ENCODE data around the gene ANGPT4. TPM values are rescaled to one million over a fixed set of nuclear protein-coding genes. Genes with fewer than 3 reads are reported as not detected.

Gene ANGPT4
- total RNA-seq, 1 experiment from 2014 or later = 0.20 TPM

DNA sequence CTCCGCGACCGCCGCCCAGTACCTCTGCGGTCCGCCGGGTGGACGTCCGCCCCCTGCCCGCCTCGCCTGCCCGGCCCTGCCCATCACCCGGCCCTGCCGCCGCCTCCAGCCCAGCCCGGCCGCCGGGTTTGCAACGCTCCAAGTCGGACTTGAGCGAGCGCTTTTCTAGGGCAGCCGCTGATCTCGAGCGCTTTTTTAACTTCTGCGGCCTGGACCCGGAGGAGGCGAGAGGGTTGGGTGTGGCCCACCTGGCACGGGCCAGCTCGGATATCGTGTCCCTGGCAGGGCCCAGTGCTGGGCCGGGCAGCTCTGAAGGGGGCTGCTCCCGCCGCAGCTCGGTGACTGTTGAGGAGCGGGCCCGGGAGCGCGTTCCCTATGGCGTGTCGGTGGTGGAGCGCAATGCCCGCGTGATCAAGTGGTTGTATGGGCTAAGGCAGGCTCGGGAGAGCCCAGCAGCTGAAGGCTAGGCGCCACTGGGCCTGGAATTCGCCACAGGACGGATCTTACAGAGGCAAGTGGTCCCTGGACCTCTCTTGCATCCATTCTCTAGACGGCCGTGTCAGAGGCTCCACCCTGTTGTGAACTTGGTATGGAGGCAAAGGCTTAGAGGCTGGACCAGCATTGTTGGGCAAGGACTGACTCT, 70.8 kb downstream of the ANGPT4 start:
- no peaks in the 10 kb centered on the region for H3K9me3 Mint-ChIP-seq
- DNase-seq (ENCODE audit: low spot score) (peak; percentile 31), ATAC-seq (no peak)
- peaks cover 12% of the 10 kb centered on the region for H3K27me3 Mint-ChIP-seq (ENCODE audit: low read depth)
- H3K4me1 Mint-ChIP-seq = peaks cover 41% of the 10 kb centered on the region
- TF ChIP-seq ZBTB21 (CRISPR knock-in tag; IDR thresholded peaks at IDR 0.05; ENCODE audit: borderline replicate concordance) = no peak
- TF ChIP-seq IRF2 (CRISPR knock-in tag; IDR thresholded peaks at IDR 0.05; ENCODE audit: borderline replicate concordance, low read depth) = no peak
- TF ChIP-seq, protein P1, sequence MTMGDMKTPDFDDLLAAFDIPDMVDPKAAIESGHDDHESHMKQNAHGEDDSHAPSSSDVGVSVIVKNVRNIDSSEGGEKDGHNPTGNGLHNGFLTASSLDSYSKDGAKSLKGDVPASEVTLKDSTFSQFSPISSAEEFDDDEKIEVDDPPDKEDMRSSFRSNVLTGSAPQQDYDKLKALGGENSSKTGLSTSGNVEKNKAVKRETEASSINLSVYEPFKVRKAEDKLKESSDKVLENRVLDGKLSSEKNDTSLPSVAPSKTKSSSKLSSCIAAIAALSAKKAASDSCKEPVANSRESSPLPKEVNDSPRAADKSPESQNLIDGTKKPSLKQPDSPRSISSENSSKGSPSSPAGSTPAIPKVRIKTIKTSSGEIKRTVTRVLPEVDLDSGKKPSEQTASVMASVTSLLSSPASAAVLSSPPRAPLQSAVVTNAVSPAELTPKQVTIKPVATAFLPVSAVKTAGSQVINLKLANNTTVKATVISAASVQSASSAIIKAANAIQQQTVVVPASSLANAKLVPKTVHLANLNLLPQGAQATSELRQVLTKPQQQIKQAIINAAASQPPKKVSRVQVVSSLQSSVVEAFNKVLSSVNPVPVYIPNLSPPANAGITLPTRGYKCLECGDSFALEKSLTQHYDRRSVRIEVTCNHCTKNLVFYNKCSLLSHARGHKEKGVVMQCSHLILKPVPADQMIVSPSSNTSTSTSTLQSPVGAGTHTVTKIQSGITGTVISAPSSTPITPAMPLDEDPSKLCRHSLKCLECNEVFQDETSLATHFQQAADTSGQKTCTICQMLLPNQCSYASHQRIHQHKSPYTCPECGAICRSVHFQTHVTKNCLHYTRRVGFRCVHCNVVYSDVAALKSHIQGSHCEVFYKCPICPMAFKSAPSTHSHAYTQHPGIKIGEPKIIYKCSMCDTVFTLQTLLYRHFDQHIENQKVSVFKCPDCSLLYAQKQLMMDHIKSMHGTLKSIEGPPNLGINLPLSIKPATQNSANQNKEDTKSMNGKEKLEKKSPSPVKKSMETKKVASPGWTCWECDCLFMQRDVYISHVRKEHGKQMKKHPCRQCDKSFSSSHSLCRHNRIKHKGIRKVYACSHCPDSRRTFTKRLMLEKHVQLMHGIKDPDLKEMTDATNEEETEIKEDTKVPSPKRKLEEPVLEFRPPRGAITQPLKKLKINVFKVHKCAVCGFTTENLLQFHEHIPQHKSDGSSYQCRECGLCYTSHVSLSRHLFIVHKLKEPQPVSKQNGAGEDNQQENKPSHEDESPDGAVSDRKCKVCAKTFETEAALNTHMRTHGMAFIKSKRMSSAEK (CRISPR knock-in tag; IDR thresholded peaks at IDR 0.05; ENCODE audit: borderline replicate concordance) = no peak
- TF ChIP-seq, protein P2, sequence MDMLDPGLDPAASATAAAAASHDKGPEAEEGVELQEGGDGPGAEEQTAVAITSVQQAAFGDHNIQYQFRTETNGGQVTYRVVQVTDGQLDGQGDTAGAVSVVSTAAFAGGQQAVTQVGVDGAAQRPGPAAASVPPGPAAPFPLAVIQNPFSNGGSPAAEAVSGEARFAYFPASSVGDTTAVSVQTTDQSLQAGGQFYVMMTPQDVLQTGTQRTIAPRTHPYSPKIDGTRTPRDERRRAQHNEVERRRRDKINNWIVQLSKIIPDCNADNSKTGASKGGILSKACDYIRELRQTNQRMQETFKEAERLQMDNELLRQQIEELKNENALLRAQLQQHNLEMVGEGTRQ (CRISPR knock-in tag; IDR thresholded peaks at IDR 0.05) = no peak
- TF ChIP-seq MYBL2 (CRISPR knock-in tag; IDR thresholded peaks at IDR 0.05) = no peak
- no peak for TF ChIP-seq TEAD1 (CRISPR knock-in tag; IDR thresholded peaks at IDR 0.05)
- TF ChIP-seq, protein P3, sequence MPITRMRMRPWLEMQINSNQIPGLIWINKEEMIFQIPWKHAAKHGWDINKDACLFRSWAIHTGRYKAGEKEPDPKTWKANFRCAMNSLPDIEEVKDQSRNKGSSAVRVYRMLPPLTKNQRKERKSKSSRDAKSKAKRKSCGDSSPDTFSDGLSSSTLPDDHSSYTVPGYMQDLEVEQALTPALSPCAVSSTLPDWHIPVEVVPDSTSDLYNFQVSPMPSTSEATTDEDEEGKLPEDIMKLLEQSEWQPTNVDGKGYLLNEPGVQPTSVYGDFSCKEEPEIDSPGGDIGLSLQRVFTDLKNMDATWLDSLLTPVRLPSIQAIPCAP (CRISPR knock-in tag; IDR thresholded peaks at IDR 0.05) = no peak
- TF ChIP-seq, protein P4, sequence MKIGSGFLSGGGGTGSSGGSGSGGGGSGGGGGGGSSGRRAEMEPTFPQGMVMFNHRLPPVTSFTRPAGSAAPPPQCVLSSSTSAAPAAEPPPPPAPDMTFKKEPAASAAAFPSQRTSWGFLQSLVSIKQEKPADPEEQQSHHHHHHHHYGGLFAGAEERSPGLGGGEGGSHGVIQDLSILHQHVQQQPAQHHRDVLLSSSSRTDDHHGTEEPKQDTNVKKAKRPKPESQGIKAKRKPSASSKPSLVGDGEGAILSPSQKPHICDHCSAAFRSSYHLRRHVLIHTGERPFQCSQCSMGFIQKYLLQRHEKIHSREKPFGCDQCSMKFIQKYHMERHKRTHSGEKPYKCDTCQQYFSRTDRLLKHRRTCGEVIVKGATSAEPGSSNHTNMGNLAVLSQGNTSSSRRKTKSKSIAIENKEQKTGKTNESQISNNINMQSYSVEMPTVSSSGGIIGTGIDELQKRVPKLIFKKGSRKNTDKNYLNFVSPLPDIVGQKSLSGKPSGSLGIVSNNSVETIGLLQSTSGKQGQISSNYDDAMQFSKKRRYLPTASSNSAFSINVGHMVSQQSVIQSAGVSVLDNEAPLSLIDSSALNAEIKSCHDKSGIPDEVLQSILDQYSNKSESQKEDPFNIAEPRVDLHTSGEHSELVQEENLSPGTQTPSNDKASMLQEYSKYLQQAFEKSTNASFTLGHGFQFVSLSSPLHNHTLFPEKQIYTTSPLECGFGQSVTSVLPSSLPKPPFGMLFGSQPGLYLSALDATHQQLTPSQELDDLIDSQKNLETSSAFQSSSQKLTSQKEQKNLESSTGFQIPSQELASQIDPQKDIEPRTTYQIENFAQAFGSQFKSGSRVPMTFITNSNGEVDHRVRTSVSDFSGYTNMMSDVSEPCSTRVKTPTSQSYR (CRISPR knock-in tag; IDR thresholded peaks at IDR 0.05) = no peak
- no peak for TF ChIP-seq ZNF263 (CRISPR knock-in tag; IDR thresholded peaks at IDR 0.05; ENCODE audit: low read depth)
- no peak for TF ChIP-seq ATF1 (CRISPR knock-in tag; IDR thresholded peaks at IDR 0.05)
- TF ChIP-seq, protein P5, sequence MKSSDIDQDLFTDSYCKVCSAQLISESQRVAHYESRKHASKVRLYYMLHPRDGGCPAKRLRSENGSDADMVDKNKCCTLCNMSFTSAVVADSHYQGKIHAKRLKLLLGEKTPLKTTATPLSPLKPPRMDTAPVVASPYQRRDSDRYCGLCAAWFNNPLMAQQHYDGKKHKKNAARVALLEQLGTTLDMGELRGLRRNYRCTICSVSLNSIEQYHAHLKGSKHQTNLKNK (CRISPR knock-in tag; IDR thresholded peaks at IDR 0.05) = no peak
- TF ChIP-seq ZNF138 (CRISPR knock-in tag; conservative IDR thresholded peaks at IDR 0.05) = no peak
- no peak for TF ChIP-seq JUN (CRISPR knock-in tag; IDR thresholded peaks at IDR 0.05)
- TF ChIP-seq, protein P6, sequence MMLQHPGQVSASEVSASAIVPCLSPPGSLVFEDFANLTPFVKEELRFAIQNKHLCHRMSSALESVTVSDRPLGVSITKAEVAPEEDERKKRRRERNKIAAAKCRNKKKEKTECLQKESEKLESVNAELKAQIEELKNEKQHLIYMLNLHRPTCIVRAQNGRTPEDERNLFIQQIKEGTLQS (CRISPR knock-in tag; conservative IDR thresholded peaks at IDR 0.05) = no peak
- no peak overlapping the region for H3K27ac Mint-ChIP-seq
- POLR2A ChIA-PET = no interaction called here
- H3K4me3 Mint-ChIP-seq = peak overlapping the region; percentile 70
- CTCF ChIA-PET = interaction anchor here (1.0 to 2.0 kb wide), 3 partner anchors 28 to 66 kb away, joined by 3 to 10 read pairs (median 6); no protein-coding TSS in a partner anchor
- no peaks in the 10 kb centered on the region; the same call in 1 of the 2 replicates for H3K36me3 Mint-ChIP-seq

All from WTC11 (cell line).